Activated T-helper 1 cell treated with anti-CD3 and anti-CD28 coated beads, Interleukin-2, amount 50 U/mL, for 16 hours (primary cell): ENCODE results near the gene ANKRD33.

Experiments used
- DNase-seq, 2 donors: peaks; one replicate each; pipeline ENCODE4 v3.0.0-alpha.2; 2020; ENCODE audit warnings: low read depth in 1 of 2, low spot score in 1 of 2

Gene ANKRD33

DNA sequence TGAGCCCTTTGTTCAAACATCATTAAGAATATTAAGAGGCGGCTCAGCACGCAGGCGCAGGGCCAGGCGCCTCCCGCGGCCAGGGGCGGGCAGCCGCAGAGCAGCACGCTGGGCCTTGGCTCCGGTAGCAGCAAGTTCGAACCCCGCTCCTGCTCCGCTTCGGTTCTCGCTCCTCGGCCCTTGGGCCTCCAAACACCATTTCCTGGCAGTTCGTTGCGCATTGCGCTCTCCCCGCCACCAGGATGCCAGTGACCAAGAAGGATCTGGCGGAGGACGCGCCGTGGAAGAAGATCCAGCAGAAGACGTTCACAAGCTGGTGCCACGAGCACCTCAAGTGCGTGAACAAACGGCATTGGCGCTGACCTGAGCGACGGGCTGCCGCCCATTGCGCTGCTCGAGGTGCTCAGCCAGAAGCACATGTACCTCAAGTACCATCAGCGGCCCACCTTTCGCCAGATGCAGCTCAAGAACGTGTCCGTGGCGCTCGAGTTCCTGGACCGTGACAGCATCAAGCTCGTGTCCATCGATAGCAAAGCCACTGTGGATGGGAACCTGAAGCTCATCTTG lies 12.5 kb downstream of the ANKRD33 start:
- no peak for DNase-seq

GRCh38 chr12:51901121-51901817 lies 13.4 kb downstream of the ANKRD33 start:
- DNase-seq: no peak

- DNase-seq: no peak
These were observed 14.0 kb downstream of the ANKRD33 start for GRCh38 chr12:51901881-51902280.

GRCh38 chr12:51904951-51905470 lies 17.1 kb downstream of the ANKRD33 start:
- no peak for DNase-seq

- DNase-seq: no peak
These were observed 17.8 kb downstream of the ANKRD33 start for GRCh38 chr12:51905471-51906429.

GRCh38 chr12:51906430-51907082 lies 18.7 kb downstream of the ANKRD33 start:
- DNase-seq: no peak

DNA sequence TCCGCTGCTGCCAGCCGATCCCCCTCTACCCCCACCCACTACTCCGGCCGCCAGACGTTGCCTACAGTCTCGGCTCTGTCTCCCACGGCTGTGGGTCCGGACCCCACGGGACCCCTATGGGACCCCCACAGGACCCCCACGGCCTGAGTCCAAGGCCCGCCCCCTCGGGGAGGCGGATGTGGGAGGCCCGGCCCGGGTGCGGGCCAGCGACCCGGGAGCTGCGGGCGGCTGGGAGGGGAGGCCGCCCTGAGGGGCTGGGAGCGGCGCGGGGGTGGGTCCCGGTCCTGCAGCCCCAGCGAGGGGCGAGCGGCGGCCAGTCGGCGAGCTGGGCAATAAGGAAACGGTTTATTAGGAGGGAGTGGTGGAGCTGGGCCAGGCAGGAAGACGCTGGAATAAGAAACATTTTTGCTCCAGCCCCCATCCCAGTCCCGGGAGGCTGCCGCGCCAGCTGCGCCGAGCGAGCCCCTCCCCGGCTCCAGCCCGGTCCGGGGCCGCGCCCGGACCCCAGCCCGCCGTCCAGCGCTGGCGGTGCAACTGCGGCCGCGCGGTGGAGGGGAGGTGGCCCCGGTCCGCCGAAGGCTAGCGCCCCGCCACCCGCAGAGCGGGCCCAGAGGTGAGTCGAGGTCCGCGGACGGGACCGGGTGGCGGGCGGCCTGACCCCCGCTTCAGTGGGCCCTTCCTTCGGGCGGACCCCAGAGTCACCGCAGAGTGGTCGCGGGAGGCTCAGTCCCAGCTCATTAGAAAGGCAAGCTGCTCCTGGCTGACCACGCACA lies 19.4 kb downstream of the ANKRD33 start, which contains the start of gene ACVRL1:
TSS of gene ACVRL1 (plus strand) at position 422 of the 773 bp plus-strand sequence. CDS start 4,971 bp downstream, outside the sequence.
- DNase-seq: no peak

DNA sequence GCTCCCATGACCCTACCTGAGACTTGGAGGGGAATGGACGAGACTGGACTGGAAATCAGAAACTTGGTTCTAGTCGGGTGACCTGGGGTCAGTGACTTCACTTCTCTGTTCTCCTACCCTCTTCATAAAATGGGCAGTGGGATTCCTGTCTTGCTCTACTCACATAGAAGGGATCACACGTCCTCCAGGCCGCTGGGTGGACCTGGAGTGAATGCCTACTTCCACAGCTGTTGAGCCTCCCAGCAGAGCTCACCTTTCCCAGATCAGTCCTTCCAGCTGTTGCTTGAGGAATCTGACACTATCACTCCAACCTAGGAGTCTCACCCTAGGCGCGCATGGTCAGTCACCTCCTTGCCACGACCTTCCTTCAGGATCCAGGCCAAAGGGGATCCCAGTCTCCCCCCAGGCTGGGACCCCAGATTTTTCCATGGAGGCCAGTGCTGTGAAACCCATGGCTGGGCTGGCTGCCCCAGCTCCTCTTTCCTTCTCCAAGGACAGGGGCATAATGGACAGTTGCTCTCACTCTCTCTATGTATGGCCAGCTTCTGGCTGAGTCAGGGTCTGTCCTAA lies 20.0 kb downstream of the ANKRD33 start:
- DNase-seq: no peak

DNA sequence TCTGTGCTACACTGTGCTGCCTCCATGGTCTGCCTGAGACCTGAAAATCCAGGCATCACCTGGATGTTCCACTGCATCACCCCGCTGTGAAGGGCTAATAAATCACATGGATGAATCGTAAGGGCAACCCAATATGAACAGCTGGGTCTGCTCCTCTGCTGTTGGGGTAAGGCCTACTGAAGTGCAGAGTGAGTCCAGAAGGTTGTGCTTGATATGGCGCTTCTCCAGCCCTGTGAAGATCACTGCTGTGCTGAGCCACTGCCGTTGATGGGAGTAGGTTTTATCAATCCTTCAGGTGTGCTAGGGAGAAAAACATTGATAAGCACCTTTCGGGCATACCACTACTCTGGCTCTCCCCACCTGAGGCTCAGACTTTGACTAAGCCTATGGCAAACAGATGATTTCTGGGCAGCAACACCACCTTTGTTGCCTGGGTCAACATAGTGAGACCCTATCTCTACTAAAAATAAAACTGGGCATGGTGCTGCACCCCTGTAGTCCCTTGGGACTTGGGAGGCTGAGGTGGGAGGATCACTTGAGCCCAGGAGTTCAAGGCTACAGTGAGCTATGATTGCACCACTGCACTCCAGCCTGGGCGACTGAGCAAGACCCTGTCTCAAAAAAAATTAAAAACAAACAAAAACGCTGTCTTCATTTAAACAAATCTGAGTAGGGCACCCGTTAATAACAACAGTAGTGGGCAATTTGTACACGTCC lies 21.1 kb downstream of the ANKRD33 start:
- no peak for DNase-seq

DNA sequence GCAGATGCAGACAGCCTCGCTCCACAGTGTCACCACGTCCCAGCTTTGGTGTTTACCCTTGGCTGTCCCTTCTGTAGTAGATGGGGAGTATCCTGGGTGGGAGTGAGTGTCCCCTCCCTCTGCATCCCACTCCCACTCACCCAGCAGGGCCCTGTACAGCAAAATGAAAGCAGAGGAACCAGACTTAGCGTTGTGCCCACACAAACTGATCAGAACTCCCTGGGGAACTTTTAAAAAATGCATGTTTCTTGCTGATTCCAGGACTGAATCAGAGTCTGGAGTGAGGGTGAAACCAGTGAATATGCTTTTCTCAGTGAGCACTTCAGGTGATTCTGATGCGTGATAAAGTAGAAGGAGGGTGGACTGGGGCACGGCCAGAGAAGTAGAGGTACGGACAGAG lies 22.3 kb downstream of the ANKRD33 start:
- no peak for DNase-seq

DNA sequence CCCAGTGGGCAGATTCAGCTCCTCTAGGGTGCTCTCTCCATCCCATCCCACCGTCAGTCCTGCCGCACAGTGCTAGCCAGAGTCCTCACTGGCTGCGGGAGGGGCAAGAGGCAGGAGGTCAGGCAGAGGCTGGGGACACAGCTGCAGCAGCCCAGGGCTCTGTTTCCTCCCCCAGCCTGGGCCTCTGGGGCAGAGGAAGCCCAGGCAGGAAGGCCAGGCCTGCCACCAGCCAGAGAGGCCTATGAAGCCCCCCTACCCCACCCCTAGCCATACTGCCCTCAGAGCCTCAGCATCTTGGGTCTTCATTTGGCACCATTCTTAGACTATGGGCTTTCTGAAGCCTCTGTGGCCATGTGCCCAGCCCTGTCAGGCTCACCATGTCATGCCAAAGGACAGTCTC lies 22.8 kb downstream of the ANKRD33 start:
- no peak for DNase-seq

DNA sequence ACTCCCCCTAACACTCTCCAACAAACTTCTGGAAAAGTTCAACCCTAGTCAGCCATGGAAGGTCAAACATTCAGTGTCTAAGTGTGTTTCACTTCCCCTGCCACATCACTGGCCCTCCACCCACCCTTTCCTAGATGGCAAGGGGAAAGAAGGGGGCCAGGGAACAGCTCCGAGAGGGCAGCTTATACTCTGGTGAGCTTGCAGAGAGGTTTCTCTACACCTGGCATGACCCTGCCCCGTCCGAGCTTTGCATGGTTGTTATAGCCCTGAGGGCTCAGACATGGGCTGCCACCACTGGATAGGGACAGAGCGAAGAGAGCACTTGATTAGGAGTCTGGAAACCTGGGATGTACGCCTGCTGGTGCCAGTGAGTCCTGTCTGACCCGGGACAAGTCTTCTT lies 23.4 kb downstream of the ANKRD33 start:
- DNase-seq: no peak

DNA sequence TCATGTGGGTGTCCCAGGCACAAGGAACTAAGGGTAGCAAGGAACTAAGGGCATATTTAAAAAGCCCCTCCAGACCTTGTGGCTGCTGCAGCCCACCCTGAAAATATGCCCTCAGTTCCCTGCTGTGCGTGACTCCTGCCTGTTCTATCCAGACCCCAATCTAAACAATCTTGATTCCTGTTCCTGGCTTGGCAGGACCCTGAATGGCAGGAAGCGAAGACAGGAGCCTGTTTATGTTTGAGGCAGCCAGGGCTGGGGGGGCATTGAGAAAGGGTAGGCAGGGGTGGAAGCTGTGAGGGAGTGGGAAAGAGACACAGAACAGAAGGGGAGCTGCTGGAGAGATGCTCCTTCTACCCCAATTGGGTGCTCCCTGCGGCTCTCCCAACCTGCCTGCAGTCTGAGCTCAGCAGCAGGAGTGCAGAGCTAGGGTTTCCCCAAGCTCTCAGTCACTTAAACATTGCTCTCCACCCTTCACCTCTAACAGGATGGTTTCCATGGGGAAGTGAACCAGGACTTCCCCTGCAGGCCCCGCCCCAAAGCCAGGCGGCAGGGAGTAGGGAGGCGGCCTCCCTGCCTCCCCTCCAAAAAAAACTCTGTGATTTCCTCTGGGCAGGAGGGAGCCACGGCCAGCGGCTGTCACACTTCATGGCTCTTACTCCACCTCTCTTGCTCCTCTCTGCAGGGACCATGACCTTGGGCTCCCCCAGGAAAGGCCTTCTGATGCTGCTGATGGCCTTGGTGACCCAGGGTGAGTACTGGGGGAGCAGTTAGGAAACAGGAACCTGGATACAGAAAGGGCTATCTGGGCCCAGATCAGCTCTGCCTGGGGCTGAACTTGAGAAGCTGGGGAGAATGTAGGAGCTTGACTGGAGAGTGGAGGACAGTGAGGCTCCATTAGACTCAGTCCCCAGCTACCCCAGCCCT lies 24.1 kb downstream of the ANKRD33 start:
- no peak for DNase-seq

DNA sequence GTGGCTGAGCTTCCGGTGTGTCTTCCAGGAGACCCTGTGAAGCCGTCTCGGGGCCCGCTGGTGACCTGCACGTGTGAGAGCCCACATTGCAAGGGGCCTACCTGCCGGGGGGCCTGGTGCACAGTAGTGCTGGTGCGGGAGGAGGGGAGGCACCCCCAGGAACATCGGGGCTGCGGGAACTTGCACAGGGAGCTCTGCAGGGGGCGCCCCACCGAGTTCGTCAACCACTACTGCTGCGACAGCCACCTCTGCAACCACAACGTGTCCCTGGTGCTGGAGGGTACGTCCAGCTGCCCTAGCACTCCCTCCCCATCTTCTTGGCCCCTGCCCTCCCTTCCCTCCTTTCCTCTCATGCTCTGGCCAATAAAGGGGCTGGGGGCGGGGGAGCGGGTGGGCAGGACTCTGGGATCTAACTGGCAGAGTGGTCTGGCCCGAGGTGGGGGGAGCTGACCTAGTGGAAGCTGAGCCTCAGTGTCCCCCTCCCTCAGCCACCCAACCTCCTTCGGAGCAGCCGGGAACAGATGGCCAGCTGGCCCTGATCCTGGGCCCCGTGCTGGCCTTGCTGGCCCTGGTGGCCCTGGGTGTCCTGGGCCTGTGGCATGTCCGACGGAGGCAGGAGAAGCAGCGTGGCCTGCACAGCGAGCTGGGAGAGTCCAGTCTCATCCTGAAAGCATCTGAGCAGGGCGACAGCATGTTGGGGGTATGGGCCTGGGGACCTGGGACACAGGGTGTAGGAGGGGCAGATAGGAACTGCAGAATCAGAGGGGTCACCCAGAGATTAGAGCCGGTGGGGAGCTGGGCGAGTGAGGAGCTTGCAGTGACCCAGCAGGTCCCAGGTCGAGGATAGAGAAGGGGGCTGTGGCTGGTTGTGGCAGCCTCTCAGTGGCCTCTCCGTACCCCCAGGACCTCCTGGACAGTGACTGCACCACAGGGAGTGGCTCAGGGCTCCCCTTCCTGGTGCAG lies 25.4 kb downstream of the ANKRD33 start:
- DNase-seq: no peak

DNA sequence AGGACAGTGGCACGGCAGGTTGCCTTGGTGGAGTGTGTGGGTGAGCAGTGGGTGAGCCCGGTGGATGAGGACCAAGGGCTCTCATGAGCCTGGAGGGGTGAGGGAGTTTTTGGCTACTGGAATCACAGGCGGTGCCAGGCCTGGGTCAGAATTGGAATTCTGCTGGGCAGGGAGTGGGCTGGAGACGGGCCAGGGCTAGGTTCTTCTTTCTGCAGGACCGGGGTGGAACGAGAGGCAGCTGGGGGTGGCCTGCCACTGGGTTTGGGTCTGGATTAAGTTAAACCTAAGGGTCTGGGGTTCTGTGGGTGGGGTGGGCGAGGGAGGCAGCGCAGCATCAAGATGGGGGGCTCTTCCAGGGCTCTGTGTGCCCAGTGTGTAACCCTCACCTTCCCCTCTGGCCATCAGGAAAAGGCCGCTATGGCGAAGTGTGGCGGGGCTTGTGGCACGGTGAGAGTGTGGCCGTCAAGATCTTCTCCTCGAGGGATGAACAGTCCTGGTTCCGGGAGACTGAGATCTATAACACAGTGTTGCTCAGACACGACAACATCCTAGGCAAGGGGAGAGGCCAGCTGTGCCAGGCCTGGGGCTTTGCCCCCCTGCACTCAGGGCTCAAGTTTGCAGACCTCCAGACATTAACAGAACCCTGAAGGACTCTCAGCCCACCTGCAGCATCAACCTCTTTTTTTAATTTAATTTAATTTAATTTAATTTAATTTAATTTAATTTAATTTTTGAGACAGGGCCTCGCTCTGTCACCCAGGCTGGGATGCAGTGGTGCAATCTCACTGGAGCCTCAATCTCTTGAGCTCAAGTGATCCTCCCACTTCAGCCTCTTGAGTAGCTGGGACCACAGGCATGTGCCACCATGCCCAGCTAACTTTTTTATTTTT lies 26.4 kb downstream of the ANKRD33 start:
- DNase-seq: no peak

DNA sequence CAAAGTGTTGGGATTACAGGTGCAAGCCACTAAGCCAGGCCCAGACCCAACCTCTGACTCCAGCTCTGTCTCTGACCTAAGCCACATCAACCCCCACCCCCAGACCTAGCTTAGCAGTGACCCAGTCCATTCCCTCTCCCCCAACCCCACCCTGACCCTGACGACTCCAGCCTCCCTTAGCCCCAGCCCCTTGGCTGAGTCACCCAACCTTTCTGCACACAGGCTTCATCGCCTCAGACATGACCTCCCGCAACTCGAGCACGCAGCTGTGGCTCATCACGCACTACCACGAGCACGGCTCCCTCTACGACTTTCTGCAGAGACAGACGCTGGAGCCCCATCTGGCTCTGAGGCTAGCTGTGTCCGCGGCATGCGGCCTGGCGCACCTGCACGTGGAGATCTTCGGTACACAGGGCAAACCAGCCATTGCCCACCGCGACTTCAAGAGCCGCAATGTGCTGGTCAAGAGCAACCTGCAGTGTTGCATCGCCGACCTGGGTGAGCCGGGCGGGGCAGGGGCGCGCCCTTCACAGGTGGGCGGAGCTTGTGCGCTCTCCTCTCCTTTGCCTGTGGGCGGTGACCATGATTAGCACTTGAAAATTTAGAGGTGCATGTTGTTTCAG lies 27.2 kb downstream of the ANKRD33 start:
- no peak for DNase-seq
